Hepatocyte (in vitro differentiated cells): Measurements from ENCODE around the gene VGLL4.
"Not testable (repeated sequence)": the region's sequence is repeated elsewhere in the genome, so short reads cannot be mapped to it uniquely, and the experiment has no call there.

Experiments used
- CTCF ChIP-seq: fragments of 200-600 bp; sonication (generic); IDR thresholded peaks from 2 replicates; pipeline ENCODE4 v1.5.1; 2016; ENCODE audit warnings: antibody characterized with exemption, mild to moderate bottlenecking; ENCODE audit not compliant: poor library complexity
- EZH2 ChIP-seq: fragments of 200-600 bp; sonication (generic); IDR thresholded peaks from 2 replicates; pipeline ENCODE4 v1.6.1; 2016; ENCODE audit warnings: antibody characterized with exemption, mild to moderate bottlenecking, borderline replicate concordance
- EZH2phosphoT487 ChIP-seq: fragments of 200-600 bp; sonication (generic); IDR thresholded peaks from one replicate; pipeline ENCODE4 v1.6.1; 2018; ENCODE audit warnings: antibody characterized with exemption, mild to moderate bottlenecking, low read depth, moderate library complexity; ENCODE audit not compliant: unreplicated experiment, severe bottlenecking

- TF ChIP-seq CTCF, EZH2, EZH2phosphoT487: not testable (repeated sequence)
Observed at GRCh38 chr3:11513125-11513816, 130.4 kb downstream of the VGLL4 start.
